A673 (cell line): ENCODE results near the gene ATP5F1D.

ENCODE experiments used
- EZH2 ChIP-seq: fragments of 200-600 bp; sonication (generic); IDR thresholded peaks from 2 replicates; pipeline ENCODE4 v1.6.1; 2017; ENCODE audit warnings: borderline replicate concordance, low read depth, mild to moderate bottlenecking, mixed read lengths, antibody characterized with exemption, low read length; ENCODE audit not compliant: poor library complexity, severe bottlenecking
- TF ChIP-seq, protein P1 (sequence below): fragments of 300-800, 200-600 bp; sonication (generic); conservative IDR thresholded peaks from 2 replicates; pipeline ENCODE4 v1.5.1; 2017; ENCODE audit warnings: low read depth, mild to moderate bottlenecking, antibody characterized with exemption, low read length, moderate library complexity, mixed read lengths

DNA sequence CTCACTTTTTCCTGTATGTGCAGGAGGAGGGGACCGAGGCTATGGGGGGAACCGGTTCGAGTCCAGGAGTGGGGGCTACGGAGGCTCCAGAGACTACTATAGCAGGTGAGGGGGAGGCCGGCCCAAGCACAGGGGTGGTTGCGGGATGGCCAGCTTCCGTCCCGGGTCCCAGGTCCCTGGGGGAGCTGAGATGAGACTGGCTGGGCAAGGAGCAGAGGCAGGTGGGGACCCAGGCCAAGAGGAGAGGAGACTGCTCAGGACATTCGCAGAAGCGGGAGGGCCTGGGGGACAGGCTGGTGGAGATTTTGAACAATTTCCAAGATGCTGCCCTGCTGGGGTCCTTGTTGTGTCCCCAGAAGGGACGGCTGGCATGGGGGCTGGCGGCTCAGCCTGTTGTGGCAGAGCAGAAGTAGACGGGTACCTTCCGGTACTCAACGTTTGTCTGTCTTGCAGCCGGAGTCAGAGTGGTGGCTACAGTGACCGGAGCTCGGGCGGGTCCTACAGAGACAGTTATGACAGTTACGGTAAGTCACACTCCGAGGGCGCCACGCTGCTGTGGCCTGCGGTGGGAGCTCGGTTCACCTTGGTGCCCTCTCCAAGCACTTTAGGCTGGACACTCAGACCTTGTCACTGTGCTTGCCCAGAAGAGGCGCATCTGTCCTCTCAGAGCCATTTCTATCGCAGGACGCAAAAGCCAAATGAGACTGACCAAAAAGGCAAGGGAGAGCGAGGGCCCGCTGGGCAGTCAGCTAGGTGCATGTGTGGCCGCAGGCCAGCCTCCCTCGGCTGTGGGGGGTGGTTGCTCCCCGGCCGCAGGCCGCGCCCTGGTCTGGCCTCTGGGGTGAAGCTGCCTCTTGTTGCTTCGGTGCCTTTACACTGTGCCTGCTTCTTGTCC lies 30.2 kb downstream of the ATP5F1D start:
- TF ChIP-seq, protein P1, sequence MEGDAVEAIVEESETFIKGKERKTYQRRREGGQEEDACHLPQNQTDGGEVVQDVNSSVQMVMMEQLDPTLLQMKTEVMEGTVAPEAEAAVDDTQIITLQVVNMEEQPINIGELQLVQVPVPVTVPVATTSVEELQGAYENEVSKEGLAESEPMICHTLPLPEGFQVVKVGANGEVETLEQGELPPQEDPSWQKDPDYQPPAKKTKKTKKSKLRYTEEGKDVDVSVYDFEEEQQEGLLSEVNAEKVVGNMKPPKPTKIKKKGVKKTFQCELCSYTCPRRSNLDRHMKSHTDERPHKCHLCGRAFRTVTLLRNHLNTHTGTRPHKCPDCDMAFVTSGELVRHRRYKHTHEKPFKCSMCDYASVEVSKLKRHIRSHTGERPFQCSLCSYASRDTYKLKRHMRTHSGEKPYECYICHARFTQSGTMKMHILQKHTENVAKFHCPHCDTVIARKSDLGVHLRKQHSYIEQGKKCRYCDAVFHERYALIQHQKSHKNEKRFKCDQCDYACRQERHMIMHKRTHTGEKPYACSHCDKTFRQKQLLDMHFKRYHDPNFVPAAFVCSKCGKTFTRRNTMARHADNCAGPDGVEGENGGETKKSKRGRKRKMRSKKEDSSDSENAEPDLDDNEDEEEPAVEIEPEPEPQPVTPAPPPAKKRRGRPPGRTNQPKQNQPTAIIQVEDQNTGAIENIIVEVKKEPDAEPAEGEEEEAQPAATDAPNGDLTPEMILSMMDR: no peak
- no peak for TF ChIP-seq EZH2
